ENCODE data around the gene TOMM7.
"Not testable (repeated sequence)": the region's sequence is repeated elsewhere in the genome, so short reads cannot be mapped to it uniquely, and the experiment has no call there.

The TOMM7 gene

DNA sequence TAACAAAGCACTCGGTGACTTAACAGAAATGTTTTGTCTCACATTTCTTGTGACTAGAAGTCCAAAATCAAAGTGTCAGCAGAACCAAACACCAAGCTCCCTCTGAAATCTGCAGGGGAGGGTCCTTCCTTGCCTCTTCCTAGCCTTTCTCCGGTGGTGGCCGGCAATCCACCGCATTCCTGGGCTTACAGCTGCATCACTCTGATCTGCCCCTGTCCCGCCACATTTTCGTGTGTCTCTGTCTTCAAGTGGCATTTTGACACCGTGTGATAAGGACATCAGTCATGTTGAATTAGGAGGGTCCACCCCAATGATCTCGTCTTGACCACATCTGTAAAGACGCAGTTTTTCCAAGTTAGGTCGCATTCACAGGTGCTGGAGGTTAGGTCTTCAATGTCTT, 30.5 kb upstream of the TOMM7 start:
- DNase-seq: no peak

DNA sequence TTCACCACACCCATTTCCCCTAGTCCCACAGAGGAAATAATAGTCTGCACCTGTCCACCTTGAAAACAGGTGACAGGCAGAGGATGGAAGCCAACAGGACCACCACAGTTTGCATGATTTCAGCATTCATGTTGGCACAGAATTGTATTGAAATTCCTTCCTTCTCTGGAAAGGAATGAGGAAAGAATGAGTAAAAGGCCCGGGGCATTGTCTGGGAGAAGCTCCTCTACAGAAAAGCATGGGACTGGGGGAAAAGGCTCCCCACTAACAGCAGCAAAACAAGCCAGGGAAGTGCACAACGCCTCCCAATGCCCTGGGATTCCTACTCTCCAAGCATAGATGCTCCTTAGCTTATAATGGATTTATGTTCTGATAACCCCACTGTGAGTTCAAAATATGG, 28.5 kb upstream of the TOMM7 start:
- no peak for DNase-seq

DNA sequence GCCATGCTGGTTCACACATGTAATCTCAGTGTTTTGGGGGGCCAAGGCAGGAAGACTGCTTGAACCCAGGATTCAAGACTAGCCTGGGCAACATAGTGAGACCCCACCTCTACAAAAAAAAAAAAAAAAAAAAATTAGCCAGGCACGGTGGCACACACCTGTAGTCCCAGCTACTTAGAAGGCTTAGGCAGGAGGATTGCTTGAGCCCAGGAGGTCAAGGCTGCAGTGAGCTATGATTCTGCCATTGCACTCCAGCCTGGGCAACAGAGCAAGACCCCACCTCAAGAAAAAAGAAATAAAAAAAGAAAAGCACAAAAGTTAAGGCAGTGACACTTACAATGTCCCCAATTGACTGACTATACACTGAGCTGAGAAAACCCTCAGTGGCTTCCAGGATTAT, 27.7 kb upstream of the TOMM7 start:
- DNase-seq: not testable (repeated sequence)

DNA sequence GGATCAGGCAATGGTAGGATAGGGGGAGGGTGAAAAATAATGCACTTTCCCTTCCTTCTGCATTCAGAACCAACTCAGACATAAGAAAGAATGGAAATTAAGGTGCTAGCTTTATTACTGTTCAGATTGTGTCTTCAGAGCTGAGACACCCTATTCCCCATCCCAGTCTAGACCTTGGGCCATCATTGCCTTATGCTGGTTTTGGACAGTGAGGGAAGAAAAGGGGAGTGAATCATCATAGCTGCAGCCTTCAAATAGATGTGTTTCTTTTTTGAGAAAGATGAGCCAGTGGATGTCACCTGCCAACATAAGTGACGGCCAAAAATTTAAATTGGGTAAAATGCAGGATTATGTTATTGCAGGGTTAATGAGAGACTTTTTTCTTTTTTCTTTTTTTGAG, 27.0 kb upstream of the TOMM7 start:
- DNase-seq: no peak

DNA sequence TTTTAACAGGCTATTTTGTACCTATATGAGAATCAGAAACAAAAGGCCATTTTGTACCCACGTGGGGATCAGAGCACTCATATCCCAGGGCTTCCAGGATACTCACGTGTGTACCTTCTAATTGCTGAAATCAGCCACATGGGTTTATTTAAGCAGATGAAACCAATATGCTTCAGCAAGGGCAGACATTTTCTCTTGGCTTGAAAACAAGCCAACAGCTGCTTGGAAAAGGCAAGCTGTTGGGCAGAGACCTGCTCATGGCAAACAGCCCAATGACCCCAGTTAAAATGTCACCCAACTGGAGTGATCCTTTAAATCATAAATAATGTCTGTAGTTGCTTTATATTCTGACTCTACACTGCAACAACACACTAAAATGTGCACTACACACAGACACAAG, 26.5 kb upstream of the TOMM7 start:
- DNase-seq: peak; percentile 76

DNA sequence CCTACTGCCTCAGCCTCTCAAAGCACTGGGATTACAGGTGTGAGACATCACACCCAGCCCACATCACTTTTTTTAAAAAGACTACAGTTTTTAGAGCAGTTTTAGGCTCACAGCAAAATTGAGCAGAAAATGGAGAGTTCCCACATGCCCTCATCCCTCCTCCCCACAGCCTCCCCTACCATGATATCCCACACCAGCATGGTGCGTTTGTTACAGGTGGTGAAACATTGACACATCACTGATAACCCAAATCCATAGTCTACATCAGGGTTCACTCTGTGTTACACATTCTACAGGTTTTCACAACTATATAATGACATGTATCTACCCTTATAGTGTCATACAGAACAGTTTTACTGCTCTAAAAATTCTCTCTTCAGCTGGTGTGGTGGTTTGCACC, 24.3 kb upstream of the TOMM7 start:
- no peak for DNase-seq

DNA sequence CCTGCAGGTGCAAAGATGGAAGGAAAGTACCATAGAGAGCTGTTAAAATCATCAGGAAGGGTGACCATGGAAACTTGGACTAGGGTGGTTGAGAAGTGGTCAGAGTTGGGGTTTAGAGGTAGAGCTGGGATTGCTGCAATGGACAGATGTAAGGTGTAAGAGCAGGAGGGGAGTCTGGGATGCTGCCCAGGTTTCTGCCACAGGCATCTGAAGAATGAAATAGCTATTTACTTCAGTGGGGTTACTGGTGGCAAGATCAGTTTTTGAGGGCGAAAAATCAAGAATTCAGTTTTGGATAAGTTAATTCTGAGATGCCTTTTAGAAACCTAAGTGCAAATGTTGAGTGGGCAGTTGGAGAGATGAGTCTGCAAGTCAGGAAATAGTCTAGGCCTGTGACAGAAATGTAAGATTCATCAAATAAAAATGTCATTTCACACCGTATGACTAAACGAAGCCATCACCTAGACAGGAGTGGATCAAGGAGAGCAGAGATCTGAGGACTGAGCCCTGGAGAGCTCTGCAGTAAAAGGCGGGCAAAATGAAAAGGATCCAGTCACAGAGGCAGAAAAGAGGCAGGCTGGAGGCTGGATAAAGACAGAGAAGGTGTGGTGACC, 22.7 kb upstream of the TOMM7 start:
- no peak for DNase-seq

DNA sequence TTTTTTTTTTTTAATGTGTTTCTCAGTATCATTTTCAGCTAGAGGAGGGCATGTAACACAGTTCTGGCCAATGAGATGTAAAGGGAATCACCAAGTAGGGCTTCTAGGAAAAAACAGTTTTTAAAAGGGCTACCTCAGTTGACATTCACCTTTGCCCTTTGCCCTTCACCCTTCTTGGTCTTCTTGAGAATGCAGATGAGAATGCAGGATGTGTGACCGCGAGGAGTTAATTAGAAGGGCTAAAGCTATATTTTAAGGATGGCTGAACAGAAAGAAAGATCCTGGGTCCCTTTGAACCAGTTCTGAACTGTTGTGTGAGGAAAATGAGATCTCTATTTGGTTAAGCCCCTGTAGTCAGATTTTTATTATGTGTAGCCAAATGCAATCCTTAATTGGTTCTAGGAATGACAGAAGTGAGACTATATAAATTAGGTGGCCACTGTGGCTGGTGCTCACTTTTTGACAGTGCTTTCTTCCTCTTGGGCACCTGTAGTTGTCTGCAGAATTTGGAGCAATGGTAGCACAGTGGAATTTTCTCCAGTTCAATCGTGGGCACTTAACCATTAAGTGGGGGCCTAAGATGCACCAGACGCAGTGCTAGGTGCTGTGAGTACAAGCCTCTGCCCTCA, 21.1 kb upstream of the TOMM7 start:
- no peak for DNase-seq

DNA sequence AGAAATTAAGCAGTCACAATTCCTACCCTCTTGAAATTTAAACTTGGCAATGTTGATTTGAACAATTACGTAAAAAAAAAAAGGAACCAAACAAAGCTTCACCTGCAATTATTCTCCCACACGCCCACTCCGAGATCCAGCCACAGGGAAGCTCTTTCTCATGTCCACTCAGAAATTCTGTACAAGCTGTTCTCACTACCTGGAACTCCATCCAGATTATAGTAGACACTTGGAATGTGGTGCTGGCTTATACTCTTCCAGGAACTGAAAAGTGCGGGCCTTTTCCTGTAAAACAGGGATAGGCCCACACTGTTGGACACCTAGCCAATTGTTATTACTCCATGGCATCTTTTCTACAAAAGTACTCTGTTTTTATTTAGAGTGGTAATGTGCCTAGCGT, 20.3 kb upstream of the TOMM7 start:
- DNase-seq: no peak

DNA sequence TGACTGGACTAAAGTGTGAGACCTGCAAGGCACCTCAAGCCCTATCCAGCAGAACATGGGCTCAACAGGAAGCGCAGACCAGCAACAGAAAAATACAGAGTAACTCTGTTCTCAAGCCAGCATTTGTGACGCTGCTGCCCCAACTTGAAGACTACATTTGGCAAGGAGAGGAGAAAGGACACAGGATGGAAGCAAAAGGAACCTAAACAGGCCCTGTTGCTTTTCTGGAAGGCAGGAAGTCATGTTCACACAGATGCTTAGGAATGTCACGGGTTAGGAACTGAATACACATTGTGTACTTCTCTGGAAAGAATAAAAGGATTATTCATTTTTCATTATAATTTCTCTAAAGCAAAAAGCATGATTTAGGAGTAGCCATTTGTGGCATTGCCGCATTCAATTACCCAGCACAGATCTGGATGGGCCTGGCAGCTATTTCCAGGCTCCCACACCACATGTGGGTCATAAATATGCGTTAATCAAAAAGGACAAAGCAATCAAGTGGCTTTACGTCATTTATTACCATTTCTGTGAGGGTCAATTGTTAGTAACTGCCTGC, 19.8 kb upstream of the TOMM7 start:
- DNase-seq: no peak

DNA sequence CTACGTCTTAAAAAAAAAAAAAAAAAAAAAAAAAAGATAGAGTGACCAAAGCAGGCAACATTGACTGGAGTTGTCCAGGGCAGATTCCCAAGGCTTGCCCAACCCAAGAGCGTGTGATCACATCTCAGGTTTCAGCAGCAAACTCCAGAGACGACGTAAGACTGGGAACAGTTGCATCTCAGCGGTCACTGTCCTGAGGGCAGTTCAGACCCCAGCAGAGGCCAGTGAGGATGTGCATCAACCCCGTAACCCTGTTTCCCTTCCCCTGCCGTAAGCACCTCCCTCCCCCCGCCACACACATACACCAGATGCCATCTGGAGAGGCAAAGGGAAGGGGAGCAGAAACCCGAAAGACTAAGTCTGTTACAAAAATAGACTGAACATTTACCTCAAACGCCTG, 19.3 kb upstream of the TOMM7 start:
- no peak for DNase-seq

DNA sequence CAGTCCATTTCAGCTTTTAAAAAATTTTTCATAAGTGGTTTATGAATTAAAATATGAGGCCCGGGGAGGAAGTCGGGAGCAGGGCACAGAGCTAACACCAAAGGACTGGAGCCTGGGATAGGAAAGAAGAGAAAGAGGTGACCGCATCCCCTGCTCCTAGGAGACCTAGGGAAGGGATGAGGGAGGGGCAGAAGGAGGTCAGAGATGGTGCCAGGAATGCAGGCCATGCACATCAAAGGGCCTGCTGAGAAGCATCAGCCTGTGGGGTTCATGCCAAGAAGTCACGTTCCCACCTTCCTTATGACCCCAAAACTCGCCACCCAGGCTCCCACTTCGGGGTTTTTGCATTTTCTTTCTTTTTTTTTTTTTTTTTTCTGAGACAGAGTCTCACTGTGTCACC, 14.7 kb upstream of the TOMM7 start:
- no peak for DNase-seq

DNA sequence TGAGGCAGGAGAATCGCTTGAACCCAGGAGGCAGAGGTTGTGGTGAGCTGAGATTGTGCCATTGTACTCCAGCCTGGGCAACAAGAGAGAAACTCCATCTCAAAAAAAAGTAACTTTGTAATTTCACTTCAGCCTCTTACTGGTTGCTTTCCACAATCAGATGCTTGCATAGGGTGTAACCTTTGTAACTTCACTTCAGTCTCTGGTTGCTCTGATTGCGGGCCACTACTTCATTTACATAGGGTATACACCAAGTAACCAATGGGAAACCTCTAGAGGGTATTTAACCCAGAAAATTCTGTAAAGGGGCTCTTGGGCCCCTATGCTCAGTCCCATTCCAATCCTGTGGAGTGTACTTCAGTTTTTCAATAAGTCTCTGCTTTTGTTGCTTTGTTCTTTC, 13.9 kb upstream of the TOMM7 start:
- DNase-seq: not testable (repeated sequence)

DNA sequence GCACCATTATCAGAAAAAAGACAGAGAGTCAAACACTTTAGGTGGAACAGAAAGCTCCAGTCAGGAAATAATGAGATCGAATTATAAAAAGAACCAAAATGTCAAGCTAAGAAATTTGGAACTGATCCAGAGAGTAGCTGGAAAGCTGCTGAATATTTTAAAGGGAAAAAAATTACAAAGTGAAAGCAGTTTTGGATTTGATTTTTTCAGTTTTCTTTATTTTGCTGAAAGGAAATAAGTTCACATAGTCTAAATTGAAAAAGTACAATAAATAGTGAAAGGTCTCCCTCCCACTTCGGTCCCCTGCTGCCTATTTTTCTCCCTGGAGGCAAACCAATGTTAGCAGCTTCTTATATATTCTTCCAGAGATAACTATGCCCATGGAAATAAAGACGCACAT, 11.3 kb upstream of the TOMM7 start:
- DNase-seq: no peak

DNA sequence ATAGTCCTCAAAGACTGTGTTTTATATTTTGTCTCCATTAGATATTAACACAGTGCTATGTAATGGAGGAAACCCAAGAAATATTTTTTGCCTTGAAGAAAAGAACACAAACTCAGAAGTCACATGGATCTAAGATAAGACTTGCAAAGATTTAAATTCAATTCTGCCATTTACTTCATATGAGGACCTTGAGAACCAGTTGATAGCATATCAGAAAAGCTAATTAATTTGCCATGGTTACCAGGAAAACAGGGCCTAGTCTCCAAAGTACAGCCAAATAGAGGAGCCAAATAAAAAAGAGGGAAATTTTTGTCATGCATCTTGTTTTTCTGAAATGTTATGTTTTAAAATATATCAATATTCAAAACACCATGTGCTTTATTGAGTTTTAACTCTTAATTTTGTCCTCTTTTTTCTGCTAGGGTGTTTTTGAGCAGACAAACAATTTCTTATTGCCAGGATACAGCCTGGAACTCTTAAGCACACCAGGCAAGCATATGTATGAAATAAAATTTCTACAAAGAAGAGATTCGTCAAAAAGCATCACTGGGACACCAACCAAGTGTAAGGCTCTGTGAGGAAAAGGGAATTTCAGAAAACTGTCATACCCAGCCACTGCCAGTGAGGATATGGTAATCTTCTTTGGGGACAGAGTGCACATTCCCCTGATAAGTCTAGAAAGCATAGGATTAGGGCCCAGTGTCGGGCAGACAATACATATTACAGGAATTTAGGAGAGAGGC, 10.6 kb upstream of the TOMM7 start:
- DNase-seq: no peak

DNA sequence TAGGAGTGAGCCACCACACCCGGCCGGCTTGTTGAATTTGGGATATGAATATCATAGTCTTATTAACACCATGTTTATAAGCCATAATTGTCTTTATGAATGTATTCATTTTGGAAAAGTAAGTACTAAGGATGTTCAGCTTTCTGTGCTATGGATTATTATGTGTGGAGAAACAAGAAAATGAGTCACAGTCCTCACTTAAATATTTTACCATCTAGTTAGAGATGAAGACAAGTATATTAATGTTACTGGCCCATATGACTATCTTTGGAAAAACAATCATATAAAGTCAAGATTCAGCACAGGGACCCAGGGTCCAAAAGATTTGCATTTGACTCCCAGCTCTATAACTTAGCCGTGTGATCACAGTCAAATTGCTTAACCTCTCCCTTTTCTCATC, 9.8 kb upstream of the TOMM7 start:
- DNase-seq: no peak

DNA sequence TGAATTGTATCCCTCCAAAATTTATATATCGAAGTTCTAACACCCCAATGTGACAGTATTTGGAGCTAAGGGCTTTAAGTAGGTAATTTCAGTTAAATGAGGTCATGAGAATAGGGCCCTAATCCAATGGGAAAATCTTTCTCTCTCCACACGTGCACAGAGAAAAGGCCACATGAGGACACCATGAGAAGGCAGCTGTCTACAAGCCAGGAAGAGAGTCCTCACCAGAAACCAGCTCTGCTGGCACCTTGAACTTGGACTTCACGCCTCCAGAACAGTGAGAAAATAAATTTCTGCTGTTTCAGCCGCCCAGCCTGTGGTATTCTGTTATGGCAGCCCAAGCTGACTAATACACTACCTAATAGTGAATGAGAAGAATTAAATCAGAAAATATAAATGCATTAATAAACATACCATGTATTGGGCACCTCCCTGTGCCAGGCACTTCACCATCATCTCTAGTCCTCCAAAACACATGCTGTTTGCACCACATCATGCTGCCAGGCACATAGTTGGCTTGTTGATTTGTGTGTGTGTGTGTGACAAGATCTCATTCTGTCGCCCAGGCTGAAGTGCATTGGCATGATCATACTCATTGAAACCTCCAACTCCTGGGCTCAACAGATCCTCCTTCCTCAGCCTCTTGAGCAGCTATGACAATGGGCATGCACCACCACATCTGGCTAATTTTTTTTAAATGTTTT, 9.1 kb upstream of the TOMM7 start:
- no peak for DNase-seq

DNA sequence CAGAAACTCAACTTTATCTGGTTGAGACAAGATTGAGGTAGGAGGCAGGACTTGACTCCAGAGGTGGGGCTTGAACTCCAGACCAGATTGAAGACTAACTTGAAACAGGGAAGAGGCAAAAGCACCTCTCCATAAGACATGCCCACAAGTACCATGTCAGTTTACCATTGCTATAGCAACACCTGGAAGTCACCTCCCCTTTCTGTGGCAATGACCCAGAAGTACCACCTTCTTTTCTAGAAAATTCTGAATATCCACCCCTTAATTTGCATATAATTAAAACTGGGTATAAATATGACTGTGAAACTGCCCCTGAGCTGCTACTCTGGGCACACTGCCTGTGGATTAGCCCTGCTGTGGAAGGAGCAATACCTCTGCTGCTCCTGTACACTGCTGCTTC, 4.9 kb upstream of the TOMM7 start:
- DNase-seq: no peak

DNA sequence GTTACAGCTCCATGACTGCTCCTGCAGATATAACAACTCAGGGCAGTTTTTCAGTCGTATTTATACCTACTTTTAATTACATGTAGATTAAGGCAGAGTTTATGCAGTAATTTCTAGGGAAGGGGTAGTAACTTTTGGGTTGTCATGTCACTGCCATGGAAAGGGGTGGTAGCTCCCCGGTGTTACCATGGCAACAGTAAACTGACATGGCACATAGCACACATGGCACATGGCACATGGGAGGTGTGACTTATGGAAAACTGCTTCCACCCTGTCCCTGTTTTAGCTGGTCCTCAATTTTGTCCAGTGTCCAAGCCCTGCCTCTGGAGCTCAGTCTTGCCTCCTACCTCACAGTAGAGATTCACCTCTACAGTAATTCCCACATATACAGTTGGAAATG, 3.9 kb upstream of the TOMM7 start:
- no peak for DNase-seq

DNA sequence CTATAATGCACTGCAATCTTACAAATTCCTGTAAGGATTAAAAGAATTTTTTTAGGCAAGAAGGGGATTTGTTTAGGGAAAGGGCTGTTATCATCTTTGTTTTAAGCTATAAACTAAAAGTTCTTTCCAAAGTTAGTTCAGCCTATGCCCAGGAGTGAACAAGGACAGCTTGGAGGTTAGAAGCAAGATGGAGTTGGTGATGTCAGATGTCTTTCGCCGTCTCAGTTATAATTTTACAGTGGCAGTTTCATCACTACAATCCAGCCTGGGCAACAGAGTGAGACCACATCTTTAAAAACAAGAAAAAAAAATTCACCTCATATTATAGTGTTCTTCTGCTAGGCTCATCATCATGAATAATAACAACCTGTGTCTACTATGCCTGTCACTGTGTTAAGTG, 2.1 kb upstream of the TOMM7 start:
- DNase-seq: no peak

DNA sequence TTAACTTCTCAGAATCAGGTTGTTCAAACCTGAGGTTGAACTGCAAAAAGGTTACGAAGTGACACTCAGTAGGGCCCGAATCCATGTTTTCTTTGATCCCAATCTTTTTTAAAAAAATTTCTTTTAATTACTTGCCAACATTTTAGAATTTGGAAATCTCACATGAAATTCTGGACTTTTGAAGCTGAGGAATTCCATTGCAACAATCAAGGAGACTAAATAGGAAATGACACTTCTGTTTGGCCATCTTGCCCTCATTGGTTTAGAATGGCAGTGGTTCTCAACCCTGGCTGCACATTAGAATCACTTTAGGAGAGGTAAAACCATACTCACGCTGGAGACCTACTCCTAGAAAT, 471 bp upstream of the TOMM7 start:
- no peak for DNase-seq

DNA sequence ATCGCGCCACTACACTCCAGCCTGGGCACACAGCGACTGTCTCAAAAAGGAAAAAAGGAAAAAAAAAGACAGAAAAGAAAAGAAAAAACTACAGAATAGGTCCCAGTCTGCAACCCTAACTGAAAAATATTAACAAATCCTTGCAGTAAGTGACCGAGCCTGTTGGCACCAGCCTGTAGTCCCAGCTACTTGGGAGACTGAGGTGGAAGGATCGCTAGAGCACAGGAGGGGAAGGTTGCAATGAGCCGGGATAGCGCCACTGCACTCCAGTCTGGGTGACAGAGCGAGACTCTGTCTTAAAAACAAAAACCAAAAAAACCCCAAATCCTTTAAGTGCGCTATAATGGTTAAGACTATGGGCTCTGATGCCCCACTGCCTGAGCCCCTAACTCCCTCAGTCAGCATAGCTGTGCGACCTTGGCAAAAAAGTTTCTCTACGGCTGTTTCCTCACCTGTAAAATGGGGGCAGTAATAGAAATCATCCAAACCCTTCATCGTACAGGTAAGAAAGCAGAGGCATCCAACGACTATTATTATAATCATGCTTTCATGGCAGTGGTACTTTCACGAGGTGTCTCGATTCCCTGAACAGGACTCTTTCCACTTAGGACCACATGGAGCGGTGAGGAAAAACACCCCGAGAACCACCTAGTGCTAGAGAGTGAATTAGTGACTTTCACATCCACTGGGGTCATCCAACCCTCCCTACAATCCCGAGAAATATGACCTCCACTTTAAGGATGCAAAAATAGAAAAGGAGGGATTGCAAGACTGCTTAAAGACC, 755 bp downstream of the TOMM7 start:
- DNase-seq: no peak

DNA sequence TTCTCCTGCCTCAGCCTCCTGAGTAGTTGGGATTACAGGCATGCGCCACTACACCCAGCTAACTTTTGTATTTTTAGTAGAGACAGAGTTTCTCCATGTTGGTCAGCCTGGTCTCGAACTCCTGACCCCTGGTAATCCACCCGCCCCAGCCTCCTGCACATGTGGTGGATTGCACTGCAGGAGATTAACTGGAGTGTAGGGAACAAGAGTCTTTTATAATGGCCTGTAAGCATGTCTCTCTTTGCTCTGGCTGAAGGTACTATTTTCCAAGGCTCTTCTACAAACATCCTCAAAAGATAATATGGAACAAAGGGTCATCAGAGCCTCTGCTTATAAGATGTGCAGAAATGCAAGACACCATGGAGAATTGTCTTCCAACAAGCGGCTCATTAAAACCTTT, 3.2 kb downstream of the TOMM7 start:
- DNase-seq: no peak

All from NCI-H1105 (cell line).